Right lobe of liver (tissue), 4 donors: ENCODE measurements around the gene AFAP1.

ENCODE experiments used
- CTCF ChIP-seq, 4 donors: fragments of 200-600 bp in 3 of 4; fragments of 450-650 bp in 1 of 4; IDR thresholded peaks; one replicate each; pipeline versions ENCODE4 v1.5.1 to v1.8.0; 2016 to 2022; ENCODE audit warnings: antibody characterized with exemption in 4 of 4, mild to moderate bottlenecking in 2 of 4
- POLR2A ChIP-seq: fragments of 450-650 bp; IDR thresholded peaks from one replicate; pipeline ENCODE4 v1.6.1; 2017; ENCODE audit warnings: antibody characterized with exemption, mild to moderate bottlenecking
- donor health status: DM: no; HTN: no; CAD: no.
- donor health status: DM: no; HTN: no; CAD: no.
- donor health status: DM: no; HTN: yes; CAD: no.

- TF ChIP-seq CTCF (IDR thresholded peaks at IDR 0.05), result no peak
- no peak for TF ChIP-seq POLR2A
Observed at GRCh38 chr4:7864685-7865084, 75.0 kb downstream of the AFAP1 start.
